HG03095 (cell line): ENCODE results near the gene NLRP6.

Experiments
- ATAC-seq: cut with Tn5 transposase; IDR thresholded peaks from one replicate; pipeline ENCODE4 v1.9.1; 2021; ENCODE audit warnings: moderate library complexity; ENCODE audit not compliant: unreplicated experiment

Gene NLRP6

DNA sequence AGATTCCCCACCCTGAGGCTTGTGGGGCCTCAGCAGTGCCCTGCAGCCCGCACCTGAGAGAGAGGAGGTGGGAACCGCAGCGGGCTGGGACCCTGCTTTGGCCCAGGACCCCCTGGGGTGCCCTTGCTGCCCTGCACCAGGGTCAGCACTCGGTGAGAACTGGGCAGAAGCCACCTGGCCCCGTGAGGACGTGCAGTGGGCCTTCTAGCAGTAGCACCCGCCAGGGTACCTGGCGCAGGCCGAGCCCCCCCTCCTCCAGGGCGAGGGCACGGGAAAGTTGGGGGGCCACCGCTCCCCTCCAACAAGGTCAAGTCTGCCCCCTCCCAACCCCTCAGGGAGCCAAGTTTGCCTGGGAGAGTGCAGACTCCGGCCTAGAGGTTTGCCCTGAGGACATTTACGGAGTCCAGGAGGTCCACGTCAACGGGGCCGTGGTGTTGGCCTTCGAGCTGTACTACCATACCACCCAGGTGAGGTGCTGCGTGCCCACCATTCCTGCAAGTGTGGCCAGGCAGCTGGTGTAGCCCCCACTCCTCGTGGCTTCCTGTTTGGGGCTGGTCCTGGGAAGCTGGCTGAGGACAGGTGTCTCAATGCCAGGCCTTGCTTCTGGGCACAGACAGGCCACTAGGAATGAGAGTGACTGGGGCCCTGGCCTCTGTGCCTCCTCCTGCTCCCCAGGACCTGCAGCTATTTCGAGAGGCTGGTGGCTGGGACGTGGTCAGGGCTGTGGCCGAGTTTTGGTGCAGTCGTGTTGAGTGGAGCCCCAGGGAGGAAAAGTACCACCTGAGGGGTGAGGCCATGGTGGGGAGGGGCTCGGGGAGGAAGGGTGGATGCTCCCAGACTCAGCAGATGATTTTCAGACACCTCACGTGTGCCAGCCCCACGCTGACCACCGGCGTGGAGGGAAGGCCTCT lies 14.3 kb downstream of the NLRP6 start:
- no peak for ATAC-seq

DNA sequence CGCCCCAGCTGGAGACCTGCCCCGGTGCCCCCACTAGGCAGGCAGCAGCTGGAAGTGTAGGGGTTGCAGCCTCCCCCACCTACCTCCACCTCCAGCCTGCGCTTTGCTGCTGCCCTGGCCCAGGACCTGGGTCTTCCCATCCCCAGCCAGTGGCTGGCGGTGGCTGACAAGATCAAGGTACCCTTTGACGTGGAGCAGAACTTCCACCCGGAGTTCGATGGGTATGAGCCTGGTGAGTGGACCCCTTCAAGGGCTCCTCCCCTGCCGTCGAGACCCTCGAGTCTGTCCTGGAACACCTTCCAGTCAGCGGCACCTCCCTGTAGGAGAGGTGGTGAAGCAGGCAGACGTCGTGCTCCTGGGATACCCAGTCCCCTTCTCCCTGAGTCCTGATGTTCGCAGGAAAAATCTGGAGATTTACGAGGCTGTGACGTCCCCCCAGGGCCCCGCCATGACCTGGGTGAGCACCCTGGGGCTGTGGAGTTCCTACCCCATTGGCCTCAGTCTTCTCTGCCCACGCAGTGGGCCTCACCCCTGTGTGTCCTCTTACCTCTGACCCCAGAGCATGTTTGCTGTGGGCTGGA lies 15.2 kb downstream of the NLRP6 start:
- no peak for ATAC-seq

DNA sequence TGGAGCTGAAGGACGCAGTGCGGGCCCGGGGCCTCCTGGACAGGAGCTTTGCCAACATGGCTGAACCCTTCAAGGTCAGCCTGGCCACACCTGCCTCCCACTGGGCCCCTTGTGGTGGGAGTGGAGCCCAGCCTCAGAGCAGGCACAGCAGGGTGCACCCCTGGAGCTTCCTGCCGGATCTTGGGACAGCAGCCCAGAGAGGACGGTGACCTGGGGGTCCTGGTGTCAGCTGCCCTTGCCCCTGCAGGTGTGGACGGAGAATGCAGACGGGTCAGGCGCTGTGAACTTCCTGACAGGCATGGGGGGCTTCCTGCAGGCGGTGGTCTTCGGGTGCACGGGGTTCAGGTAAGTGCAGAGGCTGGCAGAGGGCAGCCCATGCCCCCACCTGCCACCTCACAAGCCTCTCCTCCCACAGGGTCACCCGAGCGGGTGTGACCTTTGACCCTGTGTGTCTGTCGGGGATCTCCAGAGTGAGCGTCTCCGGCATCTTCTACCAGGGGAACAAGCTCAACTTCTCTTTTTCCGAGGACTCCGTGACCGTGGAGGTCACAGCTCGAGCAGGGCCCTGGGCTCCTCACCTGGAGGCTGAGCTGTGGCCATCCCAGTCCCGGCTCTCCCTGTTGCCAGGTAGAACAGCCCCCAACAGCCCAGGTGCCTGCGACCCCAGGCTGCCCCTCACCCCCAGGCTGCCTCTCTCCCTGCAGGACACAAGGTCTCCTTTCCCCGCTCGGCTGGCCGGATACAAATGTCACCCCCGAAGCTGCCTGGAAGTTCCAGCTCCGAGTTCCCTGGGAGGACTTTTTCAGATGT lies 15.8 kb downstream of the NLRP6 start:
- ATAC-seq, result no peak

DNA sequence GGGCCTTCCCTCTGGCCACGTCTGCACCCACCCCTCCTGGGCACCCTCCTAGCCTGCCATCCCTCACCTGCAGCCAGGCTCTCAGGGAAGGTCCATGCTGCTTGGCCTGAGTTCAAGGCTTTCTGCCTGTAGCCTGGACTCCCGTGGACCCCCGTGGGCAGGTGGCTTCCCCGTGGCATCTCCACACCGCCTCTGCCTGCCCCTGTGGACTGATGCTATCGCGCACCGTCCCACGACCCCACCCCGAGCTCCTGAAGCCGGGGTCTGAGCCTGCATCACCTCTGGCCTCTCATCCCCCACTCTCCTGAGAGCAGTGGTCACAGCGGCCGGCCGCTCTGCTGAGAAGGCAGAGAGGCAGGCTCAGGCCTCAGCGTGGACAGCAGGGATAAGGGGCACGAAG lies 16.6 kb downstream of the NLRP6 start:
- ATAC-seq, result no peak

DNA sequence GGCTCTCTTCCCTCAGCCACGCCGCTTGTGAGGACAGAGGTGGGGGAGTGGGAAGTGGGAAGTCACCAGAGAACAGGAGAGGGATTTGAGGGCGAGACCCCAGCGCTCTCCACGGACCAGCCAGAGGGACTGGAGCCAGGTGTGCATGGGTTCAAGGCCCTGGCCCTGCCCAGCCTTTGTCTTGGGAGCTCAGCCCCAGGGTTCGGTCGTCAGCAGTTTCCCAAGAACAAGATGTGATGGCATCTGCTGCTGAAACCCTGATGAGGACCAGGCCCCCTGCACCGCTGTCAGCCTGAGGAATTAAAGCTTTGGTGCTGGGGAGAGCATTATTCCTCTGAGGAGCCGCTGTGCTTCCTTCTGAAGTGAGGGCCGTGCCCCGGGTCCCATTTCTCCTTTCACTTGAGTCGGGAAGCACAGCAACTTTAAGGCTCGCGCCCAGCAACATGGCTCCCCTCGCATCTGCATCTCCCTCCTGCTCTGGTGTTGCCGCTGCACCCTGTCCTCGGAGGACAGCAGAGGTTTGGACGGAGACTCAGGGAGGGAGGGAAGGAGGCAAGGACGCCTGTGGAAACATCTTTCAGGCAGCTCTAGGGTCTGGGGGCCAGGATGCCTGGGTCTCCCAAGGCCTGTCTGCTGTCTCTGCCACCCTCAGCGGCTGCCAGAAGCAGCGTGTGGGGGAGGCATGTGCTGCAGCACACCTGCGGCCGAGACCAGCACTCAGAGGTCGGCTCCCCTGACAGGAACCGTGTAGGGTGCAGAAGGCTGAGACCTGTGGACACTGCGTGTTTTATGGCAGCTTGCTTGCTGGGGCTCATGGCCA lies 17.4 kb downstream of the NLRP6 start:
- no peak for ATAC-seq

DNA sequence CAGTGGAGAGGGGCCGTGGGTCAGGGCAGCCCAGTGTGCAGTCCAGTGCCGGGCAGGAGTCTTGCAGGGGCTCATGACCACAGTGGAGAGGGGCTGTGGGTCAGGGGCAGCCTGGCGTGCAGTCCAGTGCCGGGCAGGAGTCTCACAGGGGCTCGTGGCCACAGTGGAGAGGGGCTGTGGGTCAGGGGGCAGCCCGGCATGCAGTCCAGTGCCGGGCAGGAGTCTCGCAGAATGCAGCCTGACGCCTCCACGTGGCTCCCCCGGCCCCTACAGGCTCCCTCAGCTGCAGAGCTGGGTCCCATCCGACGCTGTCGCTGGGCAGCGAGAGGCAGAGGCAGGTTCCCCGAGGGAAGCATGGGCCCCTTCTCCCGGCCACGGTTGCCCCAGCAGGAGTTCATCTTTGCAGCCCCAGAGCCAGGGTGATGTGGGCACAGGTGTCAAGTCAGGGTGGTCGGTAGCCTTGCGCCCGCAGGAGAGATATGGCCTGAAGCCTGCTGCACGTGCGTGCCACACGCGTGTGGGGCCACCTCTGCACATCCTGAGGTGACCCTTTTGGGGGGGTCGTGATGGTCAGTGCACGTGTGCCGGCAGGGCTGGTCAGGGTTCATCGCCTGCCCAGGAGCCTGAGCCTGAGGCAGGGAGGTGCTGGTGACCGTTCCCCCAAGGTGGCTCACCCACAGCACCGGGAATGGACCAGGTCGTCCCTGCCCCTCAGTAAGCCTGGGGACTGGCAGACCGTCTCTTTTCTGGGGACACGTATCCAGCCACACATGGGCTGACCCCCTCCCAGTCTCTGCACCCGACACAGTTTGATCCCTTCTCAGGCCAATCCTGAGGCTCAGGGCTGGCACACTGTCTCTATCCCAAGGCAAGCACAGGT lies 18.2 kb downstream of the NLRP6 start:
- no peak for ATAC-seq

DNA sequence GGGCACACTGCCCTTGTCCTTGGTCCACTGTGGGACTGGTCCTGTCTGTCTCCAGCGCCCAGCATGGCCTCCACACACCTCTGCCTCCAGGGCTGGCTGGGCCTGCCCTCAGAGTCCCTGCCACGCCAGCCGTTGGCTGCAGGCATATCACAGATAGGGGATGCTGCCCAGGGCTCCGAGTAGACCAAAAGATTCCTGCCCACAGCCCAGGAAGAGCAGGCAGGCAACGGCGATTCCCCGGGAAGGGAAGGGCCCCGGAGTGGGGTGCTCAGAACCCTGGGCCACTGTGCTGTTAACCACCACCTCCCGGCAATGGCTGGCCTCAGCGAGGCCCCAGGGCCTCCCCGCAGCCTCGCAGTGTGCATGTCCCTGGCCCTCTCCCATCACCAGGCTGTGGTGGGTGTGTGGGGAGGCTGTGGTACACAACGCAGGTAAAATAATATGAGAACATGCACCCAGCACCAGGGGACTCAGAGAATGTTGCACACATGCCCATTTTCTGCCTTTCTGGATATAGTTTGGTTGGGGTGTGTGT lies 18.9 kb downstream of the NLRP6 start:
- no peak for ATAC-seq

DNA sequence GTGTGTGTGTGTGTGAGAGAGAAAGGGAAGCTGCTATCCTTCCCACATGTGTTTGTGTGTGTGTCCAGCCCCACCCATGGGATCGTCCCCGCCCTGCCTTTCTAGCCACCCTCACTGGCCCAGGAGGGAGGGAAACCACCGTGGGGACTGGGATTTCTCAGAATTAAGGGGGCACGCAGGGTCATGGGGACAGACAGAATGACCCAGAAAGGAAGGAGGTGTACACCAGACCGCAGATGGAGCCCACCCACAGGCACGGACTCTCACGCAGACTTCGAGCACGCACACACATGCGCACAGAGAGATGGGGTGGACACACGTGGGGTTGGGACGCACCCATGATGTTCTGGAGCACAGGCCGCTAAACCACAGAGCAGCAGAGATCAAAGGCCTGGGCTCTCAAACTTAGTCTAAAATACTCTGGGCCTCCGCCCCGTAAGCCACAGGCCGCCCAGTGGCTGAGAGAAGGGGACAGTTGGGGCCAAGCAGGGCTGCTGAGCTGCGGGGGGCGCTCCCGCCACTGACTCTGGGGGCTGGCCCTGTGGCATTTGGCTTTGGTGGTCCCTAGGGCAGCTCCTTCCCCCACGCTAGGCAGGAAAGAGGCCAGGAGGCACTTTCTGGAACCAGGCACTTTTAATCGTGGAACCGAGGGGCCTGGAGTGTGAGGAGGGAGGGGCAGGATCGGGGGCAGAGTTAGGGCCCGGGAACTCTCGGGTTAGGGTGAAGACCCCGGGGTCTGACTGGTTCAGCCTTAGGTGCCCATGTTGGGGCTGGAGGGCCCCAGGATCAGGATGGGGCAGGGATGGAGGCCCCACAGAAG lies 19.6 kb downstream of the NLRP6 start:
- ATAC-seq, result no peak

DNA sequence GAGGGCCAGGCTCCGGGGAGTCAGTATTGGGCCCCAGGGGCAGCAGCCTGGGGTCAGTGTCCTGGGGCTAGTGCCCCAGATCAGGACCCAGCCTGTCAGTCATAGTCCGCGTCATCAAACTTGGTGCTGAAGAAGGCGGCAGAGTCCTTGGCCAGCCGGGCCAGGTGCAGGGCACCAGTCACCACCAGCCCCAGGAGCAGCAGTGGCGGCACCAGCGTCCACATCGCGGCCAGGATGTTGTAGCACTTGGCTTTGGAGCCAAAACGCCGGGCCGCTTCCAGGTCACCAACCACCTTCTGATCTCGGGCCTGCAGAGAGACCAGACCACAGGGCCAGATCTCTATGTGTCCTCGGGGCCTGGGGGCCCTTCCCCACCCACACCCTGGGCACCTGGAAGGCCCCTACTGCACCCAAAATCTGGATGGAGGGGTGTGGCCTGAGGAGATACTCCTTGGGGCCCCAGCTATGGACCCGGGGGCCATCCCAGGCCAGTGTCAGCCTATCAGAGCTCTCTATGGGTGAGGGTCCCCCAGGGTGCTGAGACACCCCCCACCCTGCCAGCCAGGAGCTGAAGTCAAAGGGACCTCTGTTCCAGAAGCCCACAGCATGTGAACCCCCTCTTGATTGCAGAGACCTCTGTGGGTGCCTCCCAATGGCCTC lies 20.3 kb downstream of the NLRP6 start:
- no peak for ATAC-seq

DNA sequence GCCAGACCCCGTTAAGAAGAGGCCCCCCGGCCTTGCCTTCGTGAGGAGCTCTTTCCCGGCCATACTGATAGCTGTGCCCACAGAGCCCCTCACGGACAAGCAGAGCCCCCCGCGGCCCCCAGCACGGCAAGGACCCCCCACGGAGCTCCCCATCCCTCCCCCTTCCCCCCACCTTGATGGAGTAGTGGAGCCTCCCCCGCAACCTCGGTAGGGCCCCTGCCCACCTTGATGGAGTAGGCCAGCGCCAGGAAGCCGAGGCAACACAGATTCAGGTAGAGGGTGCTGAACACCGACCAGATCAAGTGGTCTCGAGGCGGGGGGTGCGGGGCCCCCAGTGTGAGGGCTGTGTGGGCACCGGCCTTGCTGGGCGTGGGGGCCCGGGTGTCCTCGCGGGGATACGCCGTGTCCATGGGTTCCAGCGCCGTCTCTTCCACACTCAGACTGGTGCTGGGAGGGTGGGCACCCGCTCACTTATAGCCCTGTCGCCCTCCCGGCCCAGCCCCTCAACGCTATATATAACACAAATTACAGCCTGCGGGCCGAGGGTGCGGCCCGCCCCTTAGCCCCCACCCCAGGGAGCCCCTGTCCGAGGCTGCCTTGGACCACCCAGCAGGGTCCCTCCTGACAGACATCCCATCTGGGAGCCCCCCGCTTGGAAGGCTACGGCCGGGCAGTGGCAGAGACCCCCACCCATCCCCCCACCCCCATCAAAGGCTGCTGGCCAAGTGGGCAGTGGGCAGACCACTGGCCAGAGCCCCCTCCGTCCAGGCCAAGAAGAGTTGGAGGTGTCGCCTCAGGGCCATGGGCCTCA lies 21.1 kb downstream of the NLRP6 start, which contains the start of gene IFITM5:
TSS of gene IFITM5 (minus strand) at position 446 of the 811 bp plus-strand sequence. CDS start at position 410, 36 bp downstream.
- ATAC-seq, result no peak

DNA sequence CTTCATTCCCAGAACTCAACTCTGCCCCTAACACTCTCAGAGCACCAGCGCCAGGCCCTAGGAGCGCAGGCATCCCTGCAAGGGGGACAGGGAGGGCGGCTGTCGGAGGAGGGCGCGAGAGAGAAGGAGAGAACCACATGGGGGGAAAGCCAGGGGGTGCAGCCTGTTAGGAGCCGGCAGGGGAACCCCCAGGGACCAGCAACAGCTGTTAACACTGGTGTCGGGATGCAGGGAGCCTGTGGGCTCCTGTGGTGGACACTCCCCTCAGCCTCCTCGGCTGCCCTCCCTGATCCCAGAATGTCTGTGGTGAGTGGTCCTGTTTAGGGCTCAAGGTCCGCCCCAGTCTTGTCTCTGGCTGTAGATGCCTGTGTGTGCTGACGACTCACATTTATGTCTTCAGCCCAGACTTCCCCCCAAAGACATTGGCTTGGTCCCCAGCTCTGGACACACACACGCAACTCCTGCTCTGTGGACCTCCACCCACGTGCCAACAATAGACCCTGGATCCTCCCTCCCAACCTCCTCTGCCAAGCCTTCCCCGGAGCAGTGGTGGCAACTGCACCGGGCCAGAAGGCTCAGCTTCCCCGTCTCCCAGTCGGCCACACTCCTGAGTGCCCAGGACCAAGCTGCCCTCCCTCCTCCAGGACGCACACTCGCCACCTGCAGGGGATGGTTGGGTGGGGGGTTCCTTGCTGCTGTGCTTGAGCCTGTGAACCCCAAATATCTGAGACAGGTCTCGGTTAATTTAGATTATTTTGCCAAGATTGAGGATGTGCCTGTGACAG lies 21.9 kb downstream of the NLRP6 start:
- no peak for ATAC-seq

DNA sequence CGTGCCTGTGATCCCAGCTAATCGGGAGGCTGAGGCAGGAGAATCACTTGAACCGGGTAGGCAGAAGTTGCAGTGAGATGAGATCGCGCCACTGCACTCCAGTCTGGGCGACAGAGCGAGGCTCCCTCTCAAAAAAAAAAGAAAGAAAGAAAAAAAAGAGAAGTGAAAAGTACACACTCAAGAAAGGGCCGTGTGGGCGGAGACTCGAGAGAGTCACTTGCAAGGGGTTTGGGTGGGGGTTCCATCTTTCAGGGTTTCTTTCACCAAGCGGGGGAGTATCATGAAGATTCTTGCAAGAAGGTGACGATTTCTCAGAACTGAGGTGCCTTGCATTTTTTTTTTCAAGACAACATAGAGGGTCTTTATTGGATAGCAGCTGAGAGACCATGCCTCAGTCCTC lies 25.2 kb downstream of the NLRP6 start:
- ATAC-seq, result no peak

DNA sequence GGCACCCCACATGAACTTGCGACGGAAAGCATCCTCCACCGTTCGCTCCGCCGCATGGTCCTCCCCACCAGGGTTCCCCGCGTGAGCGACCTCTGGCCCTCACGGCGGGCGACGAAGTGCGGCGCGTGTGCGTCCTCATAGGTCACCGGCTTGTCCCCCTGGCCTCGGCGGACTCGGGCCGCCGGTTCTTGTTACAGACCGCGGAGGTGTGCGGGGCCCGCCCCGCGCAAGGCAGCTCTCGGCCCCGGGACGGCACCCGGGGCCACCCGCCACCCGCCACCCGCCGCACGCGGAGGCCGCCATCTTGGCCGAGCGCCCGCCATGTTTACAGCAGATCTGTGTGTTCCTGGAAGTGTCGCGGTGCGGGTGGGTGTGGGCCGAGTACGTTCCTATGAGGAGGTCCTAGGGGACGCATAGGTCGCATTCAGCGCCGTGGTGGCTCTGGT lies 25.9 kb downstream of the NLRP6 start:
- no peak for ATAC-seq

DNA sequence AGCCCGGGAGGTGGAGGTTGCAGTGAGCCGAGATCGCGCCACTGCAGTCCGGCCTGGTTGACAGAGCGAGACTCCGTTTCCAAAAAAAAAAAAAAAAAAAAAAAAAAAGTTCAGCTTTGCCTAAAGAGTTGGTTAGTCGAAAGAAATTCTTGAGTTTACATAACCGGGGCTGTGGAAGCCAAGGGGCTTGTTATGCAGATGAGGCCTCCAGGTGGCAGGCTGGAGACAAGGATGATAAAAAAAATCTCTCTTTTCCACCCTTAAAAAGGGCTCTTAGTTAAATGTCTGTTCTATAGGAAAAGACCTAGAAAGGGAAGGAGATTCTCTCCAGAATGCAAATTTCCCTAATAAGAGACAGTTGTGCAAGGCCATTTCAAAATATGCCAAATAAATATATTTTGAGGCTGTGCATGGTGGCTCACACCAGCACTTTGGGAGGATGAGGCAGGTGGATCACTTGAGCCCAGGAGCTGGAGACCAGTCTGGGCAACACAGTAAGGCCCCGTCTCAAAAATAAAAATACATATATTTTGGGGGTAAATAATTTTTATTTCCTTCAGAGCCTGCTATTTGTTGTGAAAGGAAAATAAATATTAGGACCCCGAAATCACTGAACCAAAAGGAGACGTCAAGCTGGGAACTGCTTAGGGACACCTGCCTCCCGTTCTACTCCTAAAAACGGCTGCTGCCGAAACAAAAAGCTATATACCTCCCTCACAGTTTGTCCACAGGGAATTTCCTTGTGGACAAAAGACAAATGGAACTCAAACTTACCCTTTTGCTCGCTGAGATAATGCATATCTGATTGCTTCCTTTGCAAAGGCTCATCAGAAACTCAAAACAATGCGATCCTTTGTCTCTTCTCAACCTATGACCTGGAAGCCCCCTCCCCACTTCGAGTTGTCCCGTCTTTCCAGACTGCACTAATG lies 27.0 kb downstream of the NLRP6 start:
- no peak for ATAC-seq

DNA sequence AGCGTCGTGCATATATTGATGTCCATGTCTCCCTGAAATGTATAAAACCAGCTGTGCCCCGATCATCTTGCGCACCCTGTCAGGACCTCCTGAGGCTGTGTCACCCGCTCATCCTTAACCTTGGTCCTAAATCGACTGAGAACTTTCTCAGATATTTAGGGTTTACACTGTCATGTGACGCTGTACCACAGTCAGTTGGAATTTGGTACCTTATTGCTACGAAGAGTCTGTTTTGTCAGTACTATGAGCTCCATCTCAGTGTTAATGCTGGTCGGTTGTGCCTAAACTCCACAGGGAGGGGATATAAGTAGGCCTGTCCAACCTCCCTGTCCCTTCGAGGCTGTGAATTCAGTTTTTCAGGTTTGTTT lies 27.6 kb downstream of the NLRP6 start:
- no peak for ATAC-seq
